GM21576 (cell line): Measurements from ENCODE around the gene DYNLL2.
A peak's percentile ranks its signal among the peaks of the same experiment; 100 is the strongest.
"Not testable (repeated sequence)": the region's sequence is repeated elsewhere in the genome, so short reads cannot be mapped to it uniquely, and the experiment has no call there.

ENCODE experiments used
- ATAC-seq: cut with Tn5 transposase; IDR thresholded peaks from one replicate; pipeline ENCODE4 v1.9.1; 2021; ENCODE audit warnings: mild to moderate bottlenecking, moderate library complexity; ENCODE audit not compliant: unreplicated experiment

Gene DYNLL2

DNA sequence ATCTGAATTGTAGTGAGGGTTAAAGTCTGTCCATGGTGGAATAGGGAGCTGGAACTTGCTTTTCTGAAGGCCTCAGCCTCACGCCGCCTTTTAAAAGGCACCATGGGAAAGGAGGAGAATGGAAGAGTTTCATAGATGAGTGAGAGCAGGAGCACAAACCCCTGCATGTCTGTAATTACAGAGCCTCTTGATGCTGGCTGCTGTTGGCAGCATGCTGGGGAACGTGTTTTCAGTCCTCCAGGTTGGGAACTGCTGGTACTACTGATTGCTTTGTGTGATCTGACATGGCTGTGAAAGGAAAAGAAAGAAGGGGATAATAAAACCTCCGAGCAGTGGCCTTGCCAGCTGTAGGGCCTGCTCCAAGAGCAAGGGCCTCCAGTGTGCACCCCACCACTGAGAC, 16.8 kb upstream of the DYNLL2 start:
- ATAC-seq = no peak

DNA sequence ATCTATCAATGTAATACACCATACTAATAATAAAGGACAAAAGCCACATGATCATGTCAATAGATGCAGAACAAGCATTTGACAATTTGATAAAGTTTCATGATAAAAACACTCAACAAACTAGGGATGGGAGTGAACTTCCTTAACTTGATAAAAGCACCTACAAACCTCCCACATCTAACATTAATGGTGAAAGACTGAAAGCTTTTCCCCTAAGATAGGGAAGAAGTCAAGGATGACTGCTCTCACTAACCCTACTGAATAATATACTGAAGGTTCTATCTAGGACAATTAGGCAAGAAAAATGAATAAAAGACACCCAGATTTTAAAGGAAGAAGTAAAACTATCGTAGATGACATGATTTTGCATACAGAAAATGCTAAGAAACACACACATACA, 10.4 kb upstream of the DYNLL2 start:
- no peak for ATAC-seq

DNA sequence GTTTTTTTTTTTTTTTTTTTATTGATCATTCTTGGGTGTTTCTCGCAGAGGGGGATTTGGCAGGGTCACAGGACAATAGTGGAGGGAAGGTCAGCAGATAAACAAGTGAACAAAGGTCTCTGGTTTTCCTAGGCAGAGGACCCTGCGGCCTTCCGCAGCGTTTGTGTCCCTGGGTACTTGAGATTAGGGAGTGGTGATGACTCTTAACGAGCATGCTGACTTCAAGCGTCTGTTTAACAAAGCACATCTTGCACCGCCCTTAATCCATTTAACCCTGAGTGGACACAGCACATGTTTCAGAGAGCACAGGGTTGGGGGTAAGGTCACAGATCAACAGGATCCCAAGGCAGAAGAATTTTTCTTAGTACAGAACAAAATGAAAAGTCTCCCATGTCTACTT, 10.0 kb upstream of the DYNLL2 start:
- ATAC-seq = not testable (repeated sequence)

DNA sequence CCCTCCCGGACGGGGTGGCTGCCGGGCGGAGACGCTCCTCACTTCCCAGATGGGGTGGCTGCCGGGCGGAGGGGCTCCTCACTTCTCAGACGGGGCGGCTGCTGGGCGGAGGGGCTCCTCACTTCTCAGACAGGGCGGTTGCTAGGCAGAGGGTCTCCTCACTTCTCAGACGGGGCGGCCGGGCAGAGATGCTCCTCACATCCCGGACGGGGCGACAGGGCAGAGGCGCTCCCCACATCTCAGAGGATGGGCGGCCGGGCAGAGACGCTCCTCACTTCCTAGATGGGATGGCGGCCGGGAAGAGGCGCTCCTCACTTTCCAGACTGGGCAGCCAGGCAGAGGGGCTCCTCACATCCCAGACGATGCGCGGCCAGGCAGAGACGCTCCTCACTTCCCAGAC, 8.8 kb upstream of the DYNLL2 start:
- not testable (repeated sequence) for ATAC-seq

DNA sequence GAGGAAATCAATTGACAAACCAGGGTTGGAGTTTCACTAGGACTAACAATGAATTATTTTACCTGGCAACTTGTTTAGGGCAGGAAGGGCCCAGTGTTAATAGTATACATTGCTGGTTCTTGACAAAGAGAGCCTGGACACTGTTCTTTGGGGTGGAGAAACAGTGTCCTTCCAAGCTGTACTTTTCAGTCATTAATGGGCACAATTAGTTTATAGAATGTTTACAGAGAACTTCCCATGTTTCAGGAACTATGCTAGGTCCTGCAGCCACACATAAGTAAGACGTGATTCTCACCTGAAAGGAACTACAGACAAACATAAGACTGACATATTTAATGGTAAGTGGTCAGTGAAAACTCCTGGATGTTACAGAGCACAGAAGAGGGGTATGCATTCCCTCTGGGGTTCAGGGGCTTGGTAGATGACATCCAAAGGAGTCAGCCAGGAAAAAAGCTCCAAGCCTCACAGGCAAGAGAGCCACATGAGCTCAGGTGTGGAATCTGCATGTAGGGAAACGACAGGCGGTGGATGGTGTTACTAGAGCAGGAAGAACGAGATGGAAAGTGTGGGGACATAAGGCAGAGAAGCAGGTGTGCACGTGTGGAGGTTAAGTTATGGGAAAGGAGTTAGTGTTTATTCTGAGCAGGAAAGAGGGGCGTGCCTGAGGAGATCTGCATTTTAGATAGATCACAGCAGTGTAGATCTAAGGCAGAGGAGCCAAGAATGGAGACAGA, 3.8 kb upstream of the DYNLL2 start:
- ATAC-seq = no peak

DNA sequence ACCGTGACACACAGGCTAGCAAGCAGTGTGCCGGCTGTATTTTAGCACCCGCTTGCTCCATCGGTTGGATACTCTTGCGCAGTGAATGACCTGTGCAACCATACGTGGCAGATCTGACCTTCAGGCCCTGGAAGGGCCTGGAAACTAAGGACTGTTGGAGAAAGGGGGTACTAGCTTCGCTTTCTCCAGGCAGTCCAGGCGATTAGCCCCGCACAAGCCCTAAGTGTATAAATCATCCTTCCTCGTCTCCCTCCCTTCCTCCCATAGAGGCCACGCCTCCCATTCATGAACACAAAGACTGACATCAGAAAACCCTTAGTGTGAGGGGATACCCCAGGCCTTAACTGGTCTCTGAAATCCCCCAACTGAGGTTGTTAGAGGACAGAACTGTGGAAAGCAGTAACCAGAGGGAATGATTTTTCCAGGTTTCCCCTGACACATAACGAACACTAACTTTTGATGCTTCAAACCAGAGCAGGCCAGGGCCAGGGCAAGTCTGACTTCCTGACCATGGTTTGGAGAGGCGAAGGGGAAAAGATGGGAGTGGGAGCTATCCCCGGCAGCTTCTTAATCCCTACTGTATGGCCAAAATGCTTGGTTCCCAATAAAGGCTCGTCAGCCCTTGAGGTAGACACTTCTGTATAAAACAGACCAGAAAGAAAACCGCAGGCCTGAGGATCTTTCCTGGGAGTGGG, 1.4 kb upstream of the DYNLL2 start:
- ATAC-seq = no peak

DNA sequence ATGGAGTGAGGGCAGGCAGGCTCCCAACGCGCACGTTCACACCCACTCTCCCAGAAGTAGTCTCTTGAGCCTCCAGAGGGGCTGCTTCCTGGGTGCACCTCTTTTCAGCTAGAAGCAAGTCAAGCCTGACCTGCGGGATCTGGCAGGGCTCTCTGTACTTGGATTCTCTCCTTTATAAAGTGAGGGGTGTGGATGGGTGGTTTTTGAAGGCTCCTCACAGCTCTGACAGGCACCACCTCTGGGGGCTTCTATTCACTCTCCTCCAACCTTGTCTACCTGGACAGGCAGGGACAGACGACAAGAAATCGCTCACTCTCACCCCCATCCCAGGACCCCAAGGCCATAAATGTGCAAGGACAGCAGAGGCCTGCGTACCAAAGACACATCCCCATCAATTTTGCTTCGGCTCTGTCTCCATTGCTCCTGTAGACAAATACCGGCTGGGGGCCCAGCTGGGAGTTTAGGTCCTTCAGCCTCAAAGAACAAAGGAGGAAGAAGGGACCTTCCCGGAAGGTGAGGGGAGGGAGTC, 814 bp upstream of the DYNLL2 start:
- no peak for ATAC-seq

DNA sequence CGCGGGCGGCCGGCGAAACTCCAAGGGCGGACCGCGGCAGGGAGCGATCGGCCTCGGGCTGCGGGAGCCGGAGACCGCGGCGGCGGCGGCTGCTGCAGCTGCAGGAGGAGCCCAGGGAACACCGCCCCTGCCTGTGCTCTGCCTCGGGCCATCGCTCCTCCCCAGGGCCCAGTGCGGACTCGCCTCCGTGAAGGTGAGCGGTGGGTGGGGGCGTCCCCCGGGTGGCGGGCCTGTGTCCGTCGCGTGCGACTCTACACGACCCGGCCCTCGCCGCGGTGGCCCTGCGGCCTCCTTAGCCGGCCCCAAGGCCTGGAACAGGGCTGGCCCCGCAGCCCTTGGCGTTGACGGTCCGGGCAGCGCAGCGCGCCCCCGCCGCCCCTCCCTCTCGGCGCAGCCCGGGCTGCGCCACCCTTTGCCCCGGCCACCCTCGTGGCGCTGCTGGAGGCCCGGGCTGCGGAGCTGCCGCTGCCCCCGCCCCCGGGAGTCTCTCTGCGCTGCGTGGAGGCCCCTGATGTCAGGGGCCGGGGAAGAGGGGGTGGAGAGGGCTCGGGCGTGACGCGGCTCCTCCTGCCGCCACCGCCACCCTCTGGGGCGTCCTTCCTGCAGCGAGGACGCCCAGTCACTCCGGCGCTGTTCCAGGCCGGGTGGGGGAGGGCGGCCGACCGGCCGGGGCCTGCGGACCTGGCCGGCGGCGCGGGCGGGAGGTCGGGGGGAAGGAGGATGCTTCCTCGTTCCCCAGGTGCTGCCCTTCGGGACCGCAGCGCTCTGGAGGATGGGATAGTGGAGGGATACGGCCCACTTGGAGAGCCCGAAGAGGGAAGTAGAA, 485 bp downstream of the DYNLL2 start:
- peak; percentile 39 for ATAC-seq

DNA sequence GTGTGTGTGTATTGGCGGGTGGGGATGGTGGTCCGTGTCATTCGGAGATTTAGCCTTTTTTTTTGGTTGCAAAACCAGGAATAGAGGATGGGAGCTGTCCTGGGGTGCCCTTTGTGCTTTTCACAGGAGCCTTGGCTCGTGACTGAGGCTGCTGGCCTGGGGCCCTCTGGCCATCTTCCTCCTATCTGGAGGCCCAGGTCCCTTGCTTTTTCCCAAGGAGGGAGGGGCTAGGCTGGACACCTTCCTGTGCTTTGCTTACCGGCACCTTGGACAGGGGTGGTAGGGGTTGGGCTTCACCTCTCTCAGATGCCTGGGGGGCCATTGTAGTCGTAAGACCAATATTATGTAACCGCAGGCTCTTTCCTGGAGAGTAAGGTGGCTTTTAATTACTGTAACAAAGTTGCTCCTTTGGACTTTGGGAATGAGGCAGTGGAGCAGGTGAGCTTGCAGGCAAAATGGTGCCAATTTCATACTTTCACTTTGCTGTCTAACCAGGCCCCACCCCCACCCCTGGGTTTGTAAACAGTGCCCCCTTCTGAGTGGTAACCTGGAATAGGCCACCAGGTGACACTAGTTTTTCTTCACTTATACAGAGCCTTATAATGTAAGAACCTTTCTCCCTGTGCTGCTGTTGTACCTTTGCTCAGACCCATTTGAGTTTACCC, 1.2 kb downstream of the DYNLL2 start:
- no peak for ATAC-seq

DNA sequence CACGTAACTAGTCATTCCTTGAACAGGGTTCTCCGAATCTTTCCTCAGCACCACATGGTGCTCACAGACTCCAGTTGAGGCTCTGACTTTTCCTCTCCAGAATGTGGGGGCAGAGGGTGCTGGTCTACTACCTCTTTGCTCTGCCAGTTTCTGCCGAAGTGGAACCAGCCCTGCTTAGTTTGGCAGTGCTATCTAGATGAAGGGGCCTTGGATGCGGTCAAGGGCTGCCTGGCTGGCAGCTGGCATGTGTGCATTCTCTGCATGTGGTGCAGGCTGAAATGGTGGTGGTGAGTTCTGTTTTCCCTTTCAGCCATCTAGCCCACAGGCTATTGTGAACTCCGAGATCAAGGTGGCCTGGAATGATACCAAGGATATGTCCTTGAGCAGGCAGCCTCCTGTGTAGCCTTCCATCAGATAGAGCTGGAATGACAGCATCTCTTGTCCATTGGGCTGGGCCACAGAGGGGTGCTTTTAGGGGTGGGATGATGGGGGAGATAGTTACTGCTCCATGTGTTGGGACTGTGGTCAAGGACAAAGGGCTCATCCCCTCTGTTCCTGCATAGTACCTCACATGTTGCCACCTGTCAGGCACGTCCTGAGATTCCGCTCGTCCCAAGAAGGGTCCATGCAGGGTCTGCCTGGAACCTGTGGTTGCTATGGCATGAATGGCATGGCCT, 2.0 kb downstream of the DYNLL2 start:
- ATAC-seq = no peak

DNA sequence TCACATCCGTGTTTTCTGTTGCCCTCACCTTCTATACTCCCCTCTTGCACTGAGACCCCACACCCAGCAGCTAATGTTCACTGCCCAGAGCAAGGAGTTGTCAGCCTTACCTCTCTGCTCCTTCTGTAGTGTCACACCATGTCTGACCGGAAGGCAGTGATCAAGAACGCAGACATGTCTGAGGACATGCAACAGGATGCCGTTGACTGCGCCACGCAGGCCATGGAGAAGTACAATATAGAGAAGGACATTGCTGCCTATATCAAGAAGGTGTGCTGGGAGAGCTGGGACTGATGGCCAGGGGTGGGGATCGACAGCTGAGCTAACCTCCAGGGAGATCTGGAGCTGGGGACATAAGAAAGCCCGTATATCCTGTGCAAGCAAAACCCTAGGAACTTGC, 3.7 kb downstream of the DYNLL2 start:
- ATAC-seq = no peak

DNA sequence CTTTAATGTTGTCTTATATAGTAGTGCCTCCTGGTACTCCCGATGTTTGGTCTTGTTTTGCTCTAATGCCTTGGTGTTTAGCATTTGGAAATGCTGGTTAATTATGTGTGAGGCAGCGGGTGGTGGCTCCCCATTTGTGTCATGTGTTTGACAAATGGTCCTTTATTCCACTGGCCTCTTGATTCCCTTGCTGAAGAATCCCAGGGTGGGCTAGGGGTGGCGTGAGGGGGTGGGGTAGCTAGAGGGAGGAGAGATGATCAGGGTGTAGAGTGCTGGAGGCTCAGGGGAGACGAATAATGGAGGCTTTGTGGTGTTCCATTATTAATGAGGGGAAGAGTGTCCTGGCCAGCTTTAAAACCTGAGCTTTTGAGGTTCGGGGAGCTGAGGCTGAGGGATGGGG, 5.4 kb downstream of the DYNLL2 start:
- ATAC-seq = no peak

DNA sequence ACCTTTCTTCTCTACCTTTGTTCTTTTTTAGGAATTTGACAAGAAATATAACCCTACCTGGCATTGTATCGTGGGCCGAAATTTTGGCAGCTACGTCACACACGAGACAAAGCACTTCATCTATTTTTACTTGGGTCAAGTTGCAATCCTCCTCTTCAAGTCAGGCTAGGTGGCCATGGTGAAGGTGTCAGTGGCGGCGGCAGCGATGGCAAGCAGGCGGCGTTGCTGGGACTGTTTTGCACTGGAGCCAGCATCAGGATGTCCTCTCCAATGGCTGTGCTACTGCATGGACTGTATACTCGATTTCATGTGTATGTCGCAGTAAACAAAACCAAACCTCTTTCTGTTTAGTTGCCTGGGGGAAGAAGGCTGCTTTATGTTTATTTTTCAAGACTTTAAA, 5.9 kb downstream of the DYNLL2 start:
- ATAC-seq = no peak

DNA sequence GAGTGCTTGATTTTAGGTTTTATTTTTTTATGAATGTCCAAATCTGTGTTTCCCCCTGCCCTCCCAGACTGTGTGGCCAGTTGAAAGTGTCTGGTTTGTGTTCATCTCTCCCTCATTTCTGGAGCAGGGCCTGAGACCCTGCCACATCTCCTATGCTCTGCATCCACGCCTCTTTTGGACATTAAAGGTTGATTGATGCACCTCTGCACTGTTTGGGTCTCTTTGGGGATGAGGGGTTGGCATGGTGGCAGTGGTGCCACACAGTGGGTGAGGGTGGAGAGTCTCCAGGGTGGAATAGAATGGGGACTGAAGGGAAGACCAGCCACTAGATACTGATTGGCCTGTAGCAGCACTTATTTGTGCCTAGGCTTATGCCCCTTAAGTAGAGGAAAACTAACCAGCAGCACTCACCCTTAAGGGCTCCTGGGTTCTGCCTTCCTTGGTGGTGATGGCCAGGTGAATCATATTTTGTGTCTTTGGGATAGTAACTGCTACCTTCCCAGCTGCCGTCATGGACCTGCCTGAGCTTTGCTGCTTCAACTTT, 7.9 kb downstream of the DYNLL2 start:
- no peak for ATAC-seq

DNA sequence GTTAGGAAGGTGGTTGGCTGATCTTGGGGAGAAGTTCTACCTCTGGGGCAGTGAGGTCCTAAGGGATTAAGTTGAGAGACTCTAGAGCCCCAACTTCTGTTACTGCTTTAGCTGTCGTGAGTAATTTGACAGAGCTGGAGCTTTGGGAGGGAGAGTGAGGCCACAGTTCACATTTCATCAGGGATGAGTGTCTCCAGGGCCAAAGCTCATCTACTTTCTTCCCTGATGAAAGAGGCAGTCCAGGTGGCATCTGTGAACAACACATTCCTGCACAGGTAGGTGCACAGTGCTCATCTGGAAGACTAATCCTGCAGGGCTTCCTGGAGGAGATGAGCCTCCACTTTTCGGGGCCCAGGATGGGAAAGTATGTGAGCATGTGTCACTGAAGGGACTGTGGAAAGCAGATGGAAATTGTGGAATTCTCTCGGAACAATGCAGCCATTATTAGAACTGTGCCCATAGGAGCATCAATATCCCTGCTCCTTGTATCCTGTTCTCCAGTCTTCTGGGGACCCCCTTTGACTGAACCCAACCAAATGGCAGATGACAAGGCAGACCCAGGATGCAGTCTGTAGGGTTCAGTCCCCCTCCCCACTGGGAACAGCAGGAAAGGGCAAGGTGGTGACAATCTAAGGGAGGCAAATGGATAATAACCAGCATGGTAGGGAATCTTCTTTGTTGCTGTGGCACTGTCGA, 9.0 kb downstream of the DYNLL2 start:
- no peak for ATAC-seq

DNA sequence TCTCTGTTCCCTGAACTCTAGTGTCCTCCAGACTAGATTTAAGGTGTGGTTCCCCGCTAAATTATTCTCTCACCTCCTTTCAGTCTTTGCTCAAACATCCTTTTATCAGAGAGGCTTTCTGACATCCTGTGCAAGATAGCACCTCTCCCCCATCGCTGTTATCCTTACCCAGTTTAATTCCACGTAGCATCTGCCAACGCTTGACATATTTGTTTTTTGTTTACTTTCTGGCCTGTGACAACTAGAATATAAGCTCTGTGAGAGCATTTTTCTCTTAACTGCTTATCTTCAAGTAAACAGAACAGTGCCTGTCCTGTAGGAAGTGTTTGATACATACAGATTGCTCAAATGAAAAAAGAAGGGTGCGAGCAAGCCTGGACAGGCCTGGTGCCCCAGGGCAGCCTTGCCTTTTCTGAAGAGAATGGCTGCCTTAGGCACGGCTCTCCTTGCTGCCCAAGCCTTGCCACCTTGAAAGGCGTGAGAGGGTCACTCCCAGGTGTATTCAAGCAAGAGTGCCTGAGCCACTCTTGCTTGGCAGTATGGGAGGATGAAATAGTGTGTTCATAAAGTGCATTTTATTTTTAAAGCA, 9.7 kb downstream of the DYNLL2 start:
- ATAC-seq = no peak

DNA sequence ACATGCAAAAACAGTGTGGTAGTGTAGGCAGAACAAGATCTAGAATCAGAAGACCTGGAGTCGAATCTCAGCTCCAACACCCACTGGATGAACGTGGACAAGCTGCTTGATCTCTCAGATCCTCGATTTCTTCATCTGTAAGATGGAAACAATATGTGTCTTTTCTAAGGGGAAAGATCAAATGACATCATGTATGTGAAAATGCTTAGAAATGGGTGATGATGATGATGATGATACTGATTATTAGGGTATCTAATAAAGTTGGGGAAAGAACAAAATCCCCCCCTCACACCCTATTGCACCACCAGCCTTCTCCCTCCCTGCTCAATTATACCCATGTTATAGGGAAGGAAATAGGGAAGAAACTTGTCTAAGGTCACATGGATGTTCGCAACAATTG, 10.9 kb downstream of the DYNLL2 start:
- ATAC-seq = no peak

DNA sequence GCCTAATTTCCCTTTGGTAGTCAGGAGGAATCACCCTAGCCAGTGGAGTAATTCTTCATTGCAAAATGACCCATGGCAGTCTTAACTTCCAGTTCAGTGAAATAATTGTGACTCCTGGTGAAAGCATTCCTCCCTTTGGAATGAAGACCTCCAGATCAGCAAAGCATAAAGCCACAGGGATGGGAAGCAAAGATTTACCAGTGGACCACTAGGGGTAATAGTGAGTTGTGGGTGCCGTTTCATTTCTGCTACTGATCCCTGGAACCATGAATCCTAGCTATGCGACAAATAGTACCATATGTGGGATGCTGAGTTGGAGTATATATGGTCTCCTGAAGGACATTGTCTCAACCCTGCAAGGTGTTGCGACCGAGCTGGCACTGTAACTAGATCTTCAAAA, 13.7 kb downstream of the DYNLL2 start:
- no peak for ATAC-seq

DNA sequence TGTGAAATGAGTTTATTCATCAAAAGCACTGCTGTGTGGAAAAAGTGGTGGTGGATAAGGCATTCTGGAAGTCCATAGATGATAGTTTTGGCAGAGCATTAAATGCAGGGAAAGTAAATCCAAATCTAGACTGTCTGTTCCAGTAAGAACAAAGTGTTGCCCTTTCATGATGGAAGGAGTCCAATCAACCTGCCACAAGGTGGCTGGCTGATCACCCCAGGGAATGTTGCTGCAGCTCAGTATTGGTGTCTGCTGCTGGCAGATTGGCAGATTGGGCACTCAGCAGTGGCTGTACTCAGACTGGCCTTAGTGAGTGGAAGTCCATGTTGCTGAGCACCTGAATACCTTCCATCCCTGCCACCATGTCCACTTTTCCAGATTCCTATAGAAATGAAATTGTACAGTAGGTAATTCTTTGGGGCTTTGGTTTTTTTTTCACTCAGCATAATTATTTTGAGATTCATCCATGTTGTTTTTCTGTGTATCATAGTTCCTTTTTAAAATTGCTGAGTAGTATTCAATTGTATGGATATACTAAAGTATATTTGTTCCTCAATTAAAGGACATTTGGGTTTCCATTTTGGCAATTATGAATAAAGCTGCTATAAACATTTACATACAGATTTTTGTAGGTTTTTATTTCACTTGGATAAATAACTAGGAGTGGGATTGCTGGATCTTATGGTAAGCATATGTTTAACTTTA, 14.3 kb downstream of the DYNLL2 start:
- ATAC-seq = no peak
